GM12872 (cell line): ENCODE data around the gene NDUFB11.

Experiments used
- CTCF ChIP-seq: IDR thresholded peaks from 3 replicates; pipeline ENCODE4 v1.5.1; 2011; ENCODE audit warnings: low read depth, mild to moderate bottlenecking, low read length, moderate library complexity; ENCODE audit not compliant: insufficient read depth

The NDUFB11 gene

DNA sequence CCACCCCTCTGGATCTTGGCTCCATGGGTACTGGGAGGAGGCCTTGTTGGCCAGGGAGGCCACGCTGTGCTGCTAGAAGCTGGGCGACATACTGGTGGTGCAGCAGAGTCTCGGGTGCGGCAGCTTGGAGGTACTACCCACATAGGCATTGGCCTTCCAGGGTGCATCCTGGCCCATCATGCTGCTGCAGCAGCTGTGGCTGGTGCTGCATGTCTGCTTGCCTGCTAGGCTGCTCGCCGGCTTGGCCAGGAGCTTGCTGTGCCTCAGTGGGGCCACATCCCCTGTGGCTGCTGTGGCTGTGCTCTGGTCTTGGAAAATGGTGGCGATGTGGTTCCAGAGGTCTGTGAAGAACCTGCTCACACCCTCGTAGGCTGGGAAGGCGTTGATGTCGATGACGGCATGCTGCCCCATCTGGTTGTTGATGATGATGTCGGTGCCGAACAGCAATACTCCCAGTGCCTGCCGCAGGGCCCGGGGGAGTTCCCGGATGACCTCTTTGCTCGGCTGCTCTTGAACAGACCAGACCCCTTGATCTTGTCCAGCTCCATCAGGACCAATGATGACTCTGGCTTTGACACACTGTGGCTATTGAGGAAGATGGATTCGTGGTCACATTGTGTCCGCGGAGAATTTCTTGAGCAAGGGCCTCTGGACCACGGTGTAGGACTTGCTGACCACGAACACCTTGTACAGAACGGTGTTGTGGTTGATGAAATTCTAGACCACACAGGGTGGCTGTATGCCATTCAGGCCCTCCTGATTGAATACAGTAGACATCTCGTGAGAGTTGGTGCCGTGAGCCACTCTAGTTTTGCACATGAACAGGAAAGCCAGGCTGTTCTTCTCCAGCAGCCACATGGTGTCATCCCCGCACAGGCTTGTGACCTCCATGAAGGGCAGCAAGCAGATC, 12.4 kb upstream of the NDUFB11 start:
- no peak for TF ChIP-seq CTCF

DNA sequence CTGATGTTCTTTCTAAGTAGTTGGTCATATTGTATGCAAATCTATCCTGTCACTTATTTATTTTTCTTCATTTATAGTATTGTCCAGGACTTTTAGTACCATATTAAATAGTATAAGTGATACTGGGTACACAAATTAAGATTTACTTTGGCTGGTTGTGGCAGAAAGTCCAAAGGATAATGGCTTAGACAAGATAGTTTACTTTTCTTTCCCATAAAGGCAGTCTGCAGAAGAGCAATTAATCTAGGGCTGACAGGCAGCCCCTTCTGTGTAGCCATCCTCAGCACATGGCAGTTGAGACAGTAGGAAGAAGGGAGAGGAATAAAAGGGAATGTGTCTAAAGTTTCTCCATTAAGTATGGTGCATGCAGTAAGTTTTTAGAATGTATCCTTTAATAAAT, 6.9 kb upstream of the NDUFB11 start:
- no peak for TF ChIP-seq CTCF

- TF ChIP-seq CTCF = no peak
Measured at GRCh38 chrX:47148946-47149345, 4.4 kb upstream of the NDUFB11 start.

GRCh38 chrX:47146936-47147859, 2.7 kb upstream of the NDUFB11 start:
- TF ChIP-seq CTCF = no peak

DNA sequence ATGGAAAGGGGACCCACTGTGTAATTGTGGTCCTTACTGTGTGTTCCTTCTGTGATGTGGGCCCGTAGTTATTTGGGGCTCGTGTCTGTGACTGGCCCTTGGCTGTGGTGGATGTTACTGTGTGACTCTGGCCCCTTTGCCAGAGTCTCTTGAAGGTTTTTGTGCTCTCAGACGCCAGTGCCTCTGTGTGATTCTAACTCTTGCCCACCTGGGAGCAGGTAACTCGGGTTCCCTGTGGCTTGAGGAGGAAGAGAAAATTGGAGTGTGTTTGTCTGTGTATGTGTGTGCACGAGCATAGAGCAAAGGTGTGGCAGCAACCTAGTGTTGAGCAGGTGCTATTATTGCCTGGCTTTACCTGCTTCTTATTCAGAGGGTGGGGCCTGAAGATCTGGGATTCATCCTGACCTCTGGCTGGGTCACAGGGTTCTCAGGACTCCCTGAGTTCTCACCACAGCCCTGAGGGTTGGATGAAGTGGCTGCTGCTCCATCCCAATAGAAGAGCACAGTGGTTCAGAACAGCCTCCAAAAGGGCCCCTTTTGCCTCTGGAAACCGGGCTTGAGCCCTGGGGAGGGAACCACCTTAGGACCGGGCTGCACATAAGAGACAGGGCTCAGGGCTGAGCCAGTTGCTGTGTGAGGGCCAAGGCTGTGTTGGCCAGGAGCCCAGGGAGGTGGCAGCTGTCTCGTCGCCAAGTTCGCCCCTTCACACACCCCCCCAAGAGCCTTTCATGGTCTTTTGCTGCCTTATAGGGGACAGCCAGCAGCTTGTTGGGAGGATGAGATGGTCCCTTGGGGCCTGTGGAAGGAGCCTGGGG, 1.8 kb upstream of the NDUFB11 start:
- TF ChIP-seq CTCF = no peak

DNA sequence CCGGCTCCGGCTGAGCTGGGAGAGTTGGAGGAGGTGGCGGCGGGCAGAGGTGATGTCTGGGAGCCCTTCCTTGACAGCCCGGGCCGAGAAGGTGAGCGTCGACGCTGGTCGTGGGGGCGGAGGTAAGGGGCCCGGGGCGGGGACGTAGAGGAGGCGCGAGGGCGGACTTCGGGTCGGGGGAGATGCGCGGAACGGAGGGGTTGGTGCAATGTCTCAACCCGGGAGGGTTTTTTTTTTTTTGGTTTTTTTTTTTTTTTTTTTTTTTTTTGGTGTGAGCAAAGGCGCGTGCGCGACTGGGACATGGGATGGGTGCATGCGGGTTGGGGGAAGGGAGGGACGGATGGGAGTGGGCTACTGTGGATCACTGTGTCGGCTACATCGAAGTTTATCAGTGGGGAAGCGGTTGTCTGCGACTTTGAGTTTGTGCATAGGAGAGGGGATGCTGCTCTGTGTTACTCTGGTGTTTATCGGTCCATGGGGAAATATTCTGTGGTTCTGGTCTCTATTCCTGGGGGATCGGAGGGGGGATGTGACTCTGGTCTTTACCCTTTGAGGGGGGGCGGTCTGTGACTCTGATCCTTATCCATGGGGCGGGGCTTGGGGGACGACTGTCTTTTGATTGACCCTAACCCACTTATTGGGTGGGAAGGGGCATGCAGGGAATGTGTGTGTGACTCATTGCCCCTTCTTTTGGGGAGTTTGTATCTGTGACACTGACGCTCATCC, 1.1 kb upstream of the NDUFB11 start:
- no peak for TF ChIP-seq CTCF
